ENCODE data around the gene GREB1.
"Not testable (repeated sequence)": the region's sequence is repeated elsewhere in the genome, so short reads cannot be mapped to it uniquely, and the experiment has no call there.

The GREB1 gene

DNA sequence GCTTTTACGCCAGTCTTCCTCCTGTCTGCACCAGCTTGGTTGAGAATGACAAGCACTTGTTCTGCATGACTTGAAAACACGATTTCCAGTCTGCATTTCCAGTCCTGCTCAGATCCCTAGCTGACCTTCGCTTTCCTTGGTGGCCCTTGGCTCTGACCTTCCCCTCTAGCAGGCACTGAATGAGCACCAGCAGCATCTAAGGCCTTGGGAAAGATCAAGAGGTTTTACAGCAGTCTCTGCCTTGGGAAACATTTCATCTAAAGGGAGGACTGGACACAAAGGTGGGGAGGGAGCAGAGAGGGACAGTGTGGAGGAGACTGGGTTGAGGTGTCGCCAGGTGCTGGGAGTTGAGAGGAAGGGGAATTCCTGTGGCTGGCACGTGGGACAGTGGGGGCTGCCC lies 105.7 kb downstream of the GREB1 start:
- DNase-seq (ENCODE audit: low spot score): no peak

GRCh38 chr2:11640132-11640531 lies 106.3 kb downstream of the GREB1 start:
- DNase-seq (ENCODE audit: low spot score): no peak

GRCh38 chr2:11642972-11643371 lies 109.1 kb downstream of the GREB1 start:
- DNase-seq (ENCODE audit: low spot score): no peak

DNA sequence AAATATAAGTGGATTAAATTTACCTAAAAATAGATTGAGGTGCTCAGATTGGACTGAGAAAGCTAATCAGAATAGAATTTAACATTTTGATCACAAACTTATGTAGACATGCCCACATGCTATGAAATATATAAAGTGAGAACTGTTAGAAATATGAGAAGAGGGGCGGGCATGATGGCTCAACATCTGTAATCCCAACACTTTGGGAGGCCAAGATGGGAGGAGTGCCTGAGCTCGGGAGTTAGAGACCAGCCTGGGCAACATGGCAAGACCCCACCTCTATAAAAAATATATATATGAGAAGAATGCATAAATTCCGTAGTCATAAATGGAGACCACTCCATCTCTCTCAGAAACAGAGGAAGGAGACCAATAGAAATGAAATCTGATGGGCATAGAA lies 110.4 kb downstream of the GREB1 start:
- DNase-seq (ENCODE audit: low spot score): no peak

DNA sequence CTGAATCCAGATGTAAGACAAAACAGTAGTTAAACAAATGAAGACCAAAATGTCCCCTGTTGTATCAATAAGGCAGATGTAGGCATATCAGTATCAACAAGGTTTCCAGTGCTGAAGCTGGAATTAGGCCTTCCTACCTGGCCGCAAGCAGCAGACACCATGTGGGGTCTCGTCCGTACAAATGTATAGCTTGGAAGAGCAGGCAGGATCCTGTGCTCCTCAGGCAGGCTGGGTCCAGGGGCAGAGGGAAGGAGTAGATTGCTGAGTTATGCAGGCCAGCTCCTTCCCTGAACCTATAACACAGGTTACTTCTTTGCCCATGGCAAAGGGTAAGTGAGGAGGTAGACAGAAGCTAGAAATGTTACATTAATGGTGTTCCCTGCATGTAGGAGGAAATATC lies 112.7 kb downstream of the GREB1 start:
- DNase-seq (ENCODE audit: low spot score): no peak

GRCh38 chr2:11647834-11648600 lies 114.2 kb downstream of the GREB1 start:
- peak; percentile 19 for DNase-seq (ENCODE audit: low spot score)

DNA sequence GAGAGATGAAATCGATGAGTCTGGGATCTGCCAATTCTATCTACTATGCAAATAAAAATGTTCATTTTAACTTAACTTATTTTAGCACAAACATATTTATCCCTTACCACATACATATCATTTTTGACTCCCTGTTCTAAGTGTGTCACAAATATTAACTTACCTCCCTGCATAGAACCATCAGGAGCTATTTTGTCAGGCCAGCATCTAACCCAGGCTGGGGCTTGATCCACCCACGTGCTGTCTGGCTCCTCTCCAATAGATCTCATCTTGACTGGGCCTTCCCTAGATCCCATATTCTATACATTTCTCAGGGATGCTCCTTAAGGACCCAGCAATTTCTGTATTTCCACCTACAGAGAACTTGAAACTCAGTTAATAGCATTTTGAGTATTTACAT lies 115.2 kb downstream of the GREB1 start:
- no peak for DNase-seq (ENCODE audit: low spot score)

- DNase-seq (ENCODE audit: low spot score): no peak
Measured at GRCh38 chr2:11651856-11652548, 118.2 kb downstream of the GREB1 start.

DNA sequence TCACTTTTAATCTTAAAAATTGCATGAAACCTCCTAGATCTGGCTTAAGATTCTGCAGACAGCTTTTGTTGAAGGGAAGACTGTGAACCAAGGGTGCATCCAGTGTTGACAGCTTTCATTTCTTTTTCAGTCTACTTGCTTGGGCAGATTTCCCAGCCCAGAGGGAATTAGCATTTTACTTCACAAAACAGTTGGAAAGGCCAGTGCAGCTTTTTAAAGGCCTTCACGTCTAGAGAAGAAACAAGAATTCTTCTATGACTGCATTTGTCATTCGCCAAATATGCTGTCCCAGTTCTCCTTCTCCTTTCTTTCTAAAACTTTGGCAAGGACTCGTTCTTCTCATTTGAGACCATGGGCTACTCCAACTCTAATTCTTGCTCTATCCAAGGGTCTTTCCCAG lies 118.7 kb downstream of the GREB1 start:
- peak; percentile 31 for DNase-seq (ENCODE audit: low spot score)

DNA sequence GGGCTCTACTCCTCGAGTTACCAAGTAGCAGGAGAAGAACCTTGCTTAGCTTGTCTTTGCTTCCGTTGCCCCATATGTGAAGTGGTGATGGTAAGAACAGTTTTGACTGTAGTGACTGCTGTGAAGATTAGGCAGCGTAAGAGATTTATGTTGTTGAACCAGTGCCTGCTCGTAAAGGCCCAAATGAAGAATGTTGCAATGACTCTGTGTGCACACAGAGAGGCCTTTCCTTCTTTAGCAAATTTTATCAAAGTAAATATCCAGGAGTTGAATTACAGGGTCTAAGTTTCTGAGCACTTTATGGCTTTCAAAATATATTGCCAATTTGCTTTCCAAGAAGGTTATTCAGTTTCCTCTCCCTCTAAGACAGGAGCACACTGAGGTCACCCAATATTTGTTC lies 121.7 kb downstream of the GREB1 start:
- no peak for DNase-seq (ENCODE audit: low spot score)

DNA sequence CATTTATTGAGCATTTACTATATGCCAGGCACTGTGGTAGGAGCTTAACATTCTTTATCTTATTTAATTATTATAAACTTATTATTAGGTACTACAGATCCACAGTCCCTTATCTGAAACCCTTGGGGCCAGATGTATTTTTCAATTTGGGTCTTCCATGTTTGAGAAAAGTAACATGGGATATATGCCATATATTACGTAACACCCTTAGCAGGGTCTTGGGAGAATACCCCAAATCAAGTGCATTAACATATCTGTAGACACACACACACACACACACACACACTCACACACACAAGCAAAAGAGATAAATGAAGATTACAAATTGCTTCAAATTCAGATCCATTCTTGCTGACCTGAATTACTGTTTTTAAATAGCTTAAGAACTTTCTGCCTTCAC lies 122.4 kb downstream of the GREB1 start:
- no peak for DNase-seq (ENCODE audit: low spot score)

GRCh38 chr2:11656671-11657101 lies 122.8 kb downstream of the GREB1 start:
- no peak for DNase-seq (ENCODE audit: low spot score)

GRCh38 chr2:11657195-11657594 lies 123.3 kb downstream of the GREB1 start:
- DNase-seq (ENCODE audit: low spot score): no peak

GRCh38 chr2:11657646-11658045 lies 123.8 kb downstream of the GREB1 start:
- no peak for DNase-seq (ENCODE audit: low spot score)

DNA sequence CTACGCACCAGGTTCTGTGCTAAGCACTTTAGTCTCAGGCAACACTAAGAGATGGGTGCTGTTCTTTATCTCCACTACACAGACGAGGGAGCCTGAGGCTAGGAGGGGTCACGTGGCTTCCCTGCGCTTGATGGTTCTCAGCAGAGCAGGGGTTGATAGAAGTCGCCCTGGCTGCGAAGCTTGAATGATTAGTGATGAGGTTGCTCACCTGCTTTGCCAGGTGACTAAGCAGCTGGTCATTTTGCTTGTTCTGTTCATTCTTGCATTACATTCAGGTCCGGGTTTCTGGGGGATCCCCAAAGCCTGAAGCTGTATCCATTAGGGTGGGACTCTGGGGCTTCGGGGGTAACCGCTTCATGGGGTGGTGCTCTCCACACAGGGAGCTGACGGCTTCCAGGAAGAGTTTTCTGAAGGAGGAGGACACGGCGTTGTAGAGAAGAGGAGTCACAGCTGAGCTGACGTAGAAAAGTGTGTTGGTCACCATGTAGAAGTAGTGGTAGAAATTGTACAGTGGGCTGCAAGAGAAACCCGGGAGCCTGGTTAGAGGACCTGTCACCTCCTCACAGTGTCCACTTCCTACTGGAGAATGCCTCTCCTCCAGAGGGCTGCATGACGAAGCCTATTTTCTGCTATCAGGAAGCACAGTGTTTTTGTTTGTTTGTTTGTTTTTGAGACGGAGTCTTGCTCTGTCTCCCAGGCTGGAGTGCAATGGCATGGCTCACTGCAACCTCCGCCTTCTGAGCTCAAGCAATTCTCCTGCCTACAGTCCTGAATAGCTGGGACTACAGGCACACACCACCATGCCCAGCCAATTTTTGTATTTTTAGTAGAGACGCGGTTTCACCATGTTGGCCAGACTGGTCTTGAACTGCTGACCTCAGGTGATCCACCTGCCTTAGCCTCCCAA lies 124.6 kb downstream of the GREB1 start:
- no peak for DNase-seq (ENCODE audit: low spot score)

- DNase-seq (ENCODE audit: low spot score): no peak
Measured at GRCh38 chr2:11659115-11659475, 125.2 kb downstream of the GREB1 start.

DNA sequence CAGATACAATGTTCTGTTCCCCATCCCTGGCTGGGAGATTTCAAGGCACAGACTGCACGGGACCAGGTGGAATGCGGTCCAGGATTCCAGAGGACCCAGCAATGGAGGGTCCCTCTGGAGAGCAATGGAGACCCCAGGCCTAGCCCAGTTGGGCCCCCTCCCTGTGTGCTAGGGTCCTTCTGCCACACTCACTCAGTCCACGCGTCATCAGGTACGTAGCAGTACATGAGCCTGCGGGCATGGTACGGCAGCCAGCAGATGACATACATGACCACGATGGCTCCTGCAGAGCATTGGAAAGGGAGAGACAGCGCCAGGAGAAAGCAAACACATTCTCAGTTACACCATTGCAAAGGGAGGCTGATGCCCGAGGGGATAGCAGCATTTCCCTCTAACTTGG lies 126.0 kb downstream of the GREB1 start:
- no peak for DNase-seq (ENCODE audit: low spot score)

DNA sequence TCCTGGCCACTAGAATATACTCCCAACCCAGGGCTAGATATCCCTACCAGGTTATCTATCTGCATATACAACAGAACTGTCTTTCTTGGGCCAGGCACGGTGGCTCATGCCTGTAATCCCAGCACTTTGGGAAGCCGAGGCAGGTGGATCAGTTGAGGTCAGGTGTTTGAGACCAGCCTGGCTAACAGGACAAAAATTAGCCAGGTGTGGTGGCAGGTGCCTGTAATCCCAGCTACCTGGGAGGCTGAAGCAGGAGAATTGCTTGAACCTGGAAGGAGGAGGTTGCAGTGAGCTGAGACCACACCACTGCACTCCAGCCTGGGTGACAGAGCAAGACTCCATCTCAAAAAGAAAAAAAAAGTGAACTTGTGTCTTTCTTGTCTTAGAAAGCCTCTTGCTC lies 126.6 kb downstream of the GREB1 start:
- DNase-seq (ENCODE audit: low spot score): not testable (repeated sequence)

- DNase-seq (ENCODE audit: low spot score): no peak
Measured at GRCh38 chr2:11661891-11662435, 128.1 kb downstream of the GREB1 start.

DNA sequence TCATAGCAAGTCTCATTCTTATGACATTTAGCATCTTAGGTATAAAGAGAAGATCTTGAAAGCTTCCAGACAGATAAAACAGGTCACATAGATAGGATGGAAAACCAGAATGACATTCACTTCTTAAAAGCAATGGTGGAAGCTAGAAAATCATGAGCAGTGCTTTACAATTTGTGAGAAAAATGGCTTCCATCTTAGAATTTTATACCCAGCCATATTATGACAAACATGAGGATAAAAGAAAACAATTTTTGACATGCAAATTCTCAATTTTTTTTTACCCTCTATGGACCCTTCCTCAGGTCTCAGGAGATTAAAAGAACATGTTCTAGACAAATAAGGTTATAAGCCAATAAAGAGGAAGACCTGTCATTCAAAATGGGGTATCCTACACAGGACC lies 129.0 kb downstream of the GREB1 start:
- no peak for DNase-seq (ENCODE audit: low spot score)

- no peak for DNase-seq (ENCODE audit: low spot score)
Measured at GRCh38 chr2:11663427-11663826, 129.6 kb downstream of the GREB1 start.

GRCh38 chr2:11665028-11665427 lies 131.2 kb downstream of the GREB1 start:
- DNase-seq (ENCODE audit: low spot score): no peak

All from cerebellar cortex (tissue), 1 donor.